NT2/D1 (cell line): ENCODE data around the gene ACLY.

Source experiments
- SUZ12 ChIP-seq: IDR thresholded peaks from 2 replicates; pipeline ENCODE4 v1.6.1; 2011; ENCODE audit not compliant: insufficient read length, insufficient read depth; ENCODE audit errors: extremely low read depth
- ZNF274 ChIP-seq: IDR thresholded peaks from 2 replicates; pipeline ENCODE4 v1.6.1; 2011; ENCODE audit warnings: mild to moderate bottlenecking, low read depth, low read length

DNA sequence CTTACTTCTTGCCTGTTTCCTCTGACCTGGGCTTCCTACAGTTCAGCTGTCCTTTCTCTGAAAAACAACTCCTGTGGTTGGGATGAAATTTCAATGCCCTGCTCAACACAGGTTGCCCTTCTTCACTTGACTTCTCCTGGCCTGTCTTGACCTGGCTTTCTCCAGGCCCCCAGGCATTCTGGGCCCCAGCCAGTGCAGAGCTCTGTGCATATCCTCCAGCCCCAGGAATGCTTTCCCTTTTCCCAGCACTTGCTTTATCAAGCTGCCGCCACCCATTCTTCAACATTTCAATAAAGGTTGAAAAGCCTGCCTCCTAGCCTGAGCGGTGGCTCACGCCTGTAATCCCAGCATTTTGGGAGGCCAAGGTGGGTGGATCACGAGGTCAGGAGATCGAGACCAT is 22.4 kb upstream of the ACLY start:
- no peak for TF ChIP-seq SUZ12
- TF ChIP-seq ZNF274, result no peak
